NCI-H2081 (cell line): ENCODE results near the gene ASZ1.
A peak's percentile ranks its signal among the peaks of the same experiment; 100 is the strongest.
"Not testable (repeated sequence)": the region's sequence is repeated elsewhere in the genome, so short reads cannot be mapped to it uniquely, and the experiment has no call there.

Experiments
- DNase-seq, 2 experiments: peaks; one replicate each; lab custom pipeline; 2025; lab: John Stamatoyannopoulos, UW

ASZ1 gene, protein sequence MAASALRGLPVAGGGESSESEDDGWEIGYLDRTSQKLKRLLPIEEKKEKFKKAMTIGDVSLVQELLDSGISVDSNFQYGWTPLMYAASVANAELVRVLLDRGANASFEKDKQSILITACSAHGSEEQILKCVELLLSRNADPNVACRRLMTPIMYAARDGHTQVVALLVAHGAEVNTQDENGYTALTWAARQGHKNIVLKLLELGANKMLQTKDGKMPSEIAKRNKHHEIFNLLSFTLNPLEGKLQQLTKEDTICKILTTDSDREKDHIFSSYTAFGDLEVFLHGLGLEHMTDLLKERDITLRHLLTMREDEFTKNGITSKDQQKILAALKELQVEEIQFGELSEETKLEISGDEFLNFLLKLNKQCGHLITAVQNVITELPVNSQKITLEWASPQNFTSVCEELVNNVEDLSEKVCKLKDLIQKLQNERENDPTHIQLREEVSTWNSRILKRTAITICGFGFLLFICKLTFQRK

DNA sequence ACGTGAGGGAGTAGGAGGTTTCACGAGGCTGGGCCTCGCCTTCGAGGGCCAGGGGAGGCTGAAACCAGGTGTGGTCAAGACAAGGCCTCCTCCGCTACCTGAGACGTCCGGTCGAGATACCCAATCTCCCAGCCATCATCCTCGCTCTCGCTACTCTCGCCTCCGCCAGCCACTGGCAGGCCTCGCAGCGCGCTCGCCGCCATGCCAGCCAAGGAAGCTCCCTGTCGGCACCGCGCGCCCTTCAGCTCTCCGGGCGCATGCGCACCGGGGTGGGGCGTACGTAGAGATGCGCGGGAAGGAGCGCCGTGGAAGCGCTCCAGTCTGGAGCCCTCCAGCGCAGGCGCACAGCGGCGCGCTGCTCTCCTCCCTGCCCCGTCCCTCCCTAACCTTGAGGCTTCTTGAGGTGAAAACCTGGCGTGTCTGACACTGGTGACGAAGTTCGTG, at the start of gene ASZ1:
Gene ASZ1 (minus strand): TSS at position 236 of the 444 bp plus-strand sequence. CDS start 33 bp downstream, at position 203.
- no peak for DNase-seq

DNA sequence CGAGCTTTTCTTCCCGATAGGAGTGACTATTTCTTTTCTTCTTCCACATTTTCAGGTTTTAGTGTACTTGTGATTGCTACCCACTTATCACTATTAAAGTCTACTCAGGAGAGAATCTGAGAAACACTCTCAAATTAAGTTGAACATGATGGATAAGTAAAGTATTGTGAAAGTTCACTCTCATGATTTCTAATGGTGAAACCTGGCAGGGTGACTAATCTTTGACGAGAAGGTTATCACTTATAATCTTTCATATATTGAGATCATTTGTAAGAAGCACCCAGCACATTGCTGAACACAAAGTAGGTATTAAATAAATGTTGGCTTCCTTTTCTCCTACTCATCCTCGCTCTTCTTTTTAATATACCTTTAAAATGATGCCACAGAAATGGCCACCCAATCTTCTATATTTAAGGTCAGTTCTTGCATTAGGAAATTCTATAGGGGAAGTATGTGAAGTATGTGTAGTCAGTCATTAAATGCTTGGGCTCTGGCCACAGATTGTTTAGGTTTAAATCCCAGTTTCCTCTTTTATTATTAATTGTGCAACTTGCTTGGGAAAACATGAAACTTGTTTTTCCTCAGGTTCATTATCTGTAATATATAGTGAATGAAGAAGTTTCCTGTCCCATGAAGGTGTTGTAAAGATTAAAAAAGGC, 49.4 kb upstream of the ASZ1 start:
- DNase-seq = no peak

DNA sequence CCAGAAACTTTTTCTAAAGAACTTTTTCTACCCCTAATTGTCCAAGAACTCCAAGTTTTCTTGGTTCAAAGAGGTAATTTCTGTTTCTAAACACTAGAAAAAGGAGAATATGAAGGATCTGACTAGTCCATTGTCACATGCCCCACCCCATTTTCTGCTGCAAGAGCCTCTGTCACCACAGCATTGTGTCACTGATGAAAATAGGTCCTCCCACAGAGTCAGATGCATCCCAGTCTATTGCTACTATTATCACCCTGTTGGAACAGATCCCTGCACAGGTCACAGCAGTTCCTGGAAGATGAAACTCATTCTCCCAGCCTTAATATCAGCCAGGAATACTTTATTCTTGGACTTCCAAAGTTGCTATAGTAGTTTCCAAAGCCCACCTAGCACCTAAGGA, 45.0 kb upstream of the ASZ1 start:
- no peak for DNase-seq

GRCh38 chr7:117470777-117471176, 43.5 kb upstream of the ASZ1 start:
- peak; percentile 13 to 44 for DNase-seq

DNA sequence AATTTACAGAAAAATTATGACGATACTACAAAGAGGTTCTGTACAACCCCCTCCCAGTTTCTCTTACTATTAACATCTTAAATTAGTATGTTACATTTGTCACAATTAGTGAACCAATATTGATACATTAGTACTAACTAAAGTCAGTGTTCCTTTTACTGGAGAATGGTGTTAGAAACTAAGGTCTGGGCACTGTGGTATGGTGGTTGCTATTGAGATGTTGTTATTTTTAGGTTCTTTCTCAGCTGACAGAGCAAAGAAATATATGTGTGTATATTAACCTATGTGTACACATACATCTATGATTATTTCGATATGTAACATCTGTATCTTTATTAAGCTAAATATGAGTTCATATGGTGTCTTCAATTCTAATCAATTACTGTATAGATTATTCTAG, 40.9 kb upstream of the ASZ1 start:
- no peak for DNase-seq

GRCh38 chr7:117460815-117461214, 33.5 kb upstream of the ASZ1 start:
- DNase-seq = not testable (repeated sequence)

DNA sequence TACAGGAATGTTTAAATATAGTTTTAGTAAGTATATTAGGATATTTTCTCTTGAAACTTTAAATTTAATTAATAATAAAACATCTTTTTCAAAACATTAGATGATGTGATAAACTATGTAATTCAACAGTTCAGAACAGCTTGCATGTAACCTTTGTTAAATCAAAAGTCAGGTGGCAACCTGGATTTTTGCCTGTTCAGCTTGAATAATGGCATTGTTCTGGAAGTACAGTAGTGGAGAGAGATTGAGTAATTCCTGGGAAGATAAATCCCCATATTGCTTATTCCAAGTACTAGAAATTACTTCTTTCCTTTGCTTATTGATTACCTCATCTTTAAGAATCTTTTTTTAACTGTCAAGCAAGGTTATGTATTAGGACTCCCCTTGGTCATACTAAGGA, 32.4 kb upstream of the ASZ1 start:
- DNase-seq = no peak

- DNase-seq = peak in 1 of 2 experiments; percentile 25
Measured at GRCh38 chr7:117458977-117459583, 31.8 kb upstream of the ASZ1 start.

- DNase-seq = no peak
Measured at GRCh38 chr7:117448655-117449054, 21.4 kb upstream of the ASZ1 start.

- DNase-seq = no peak
Measured at GRCh38 chr7:117446220-117446815, 19.0 kb upstream of the ASZ1 start.

GRCh38 chr7:117445206-117445605, 17.9 kb upstream of the ASZ1 start:
- no peak for DNase-seq

DNA sequence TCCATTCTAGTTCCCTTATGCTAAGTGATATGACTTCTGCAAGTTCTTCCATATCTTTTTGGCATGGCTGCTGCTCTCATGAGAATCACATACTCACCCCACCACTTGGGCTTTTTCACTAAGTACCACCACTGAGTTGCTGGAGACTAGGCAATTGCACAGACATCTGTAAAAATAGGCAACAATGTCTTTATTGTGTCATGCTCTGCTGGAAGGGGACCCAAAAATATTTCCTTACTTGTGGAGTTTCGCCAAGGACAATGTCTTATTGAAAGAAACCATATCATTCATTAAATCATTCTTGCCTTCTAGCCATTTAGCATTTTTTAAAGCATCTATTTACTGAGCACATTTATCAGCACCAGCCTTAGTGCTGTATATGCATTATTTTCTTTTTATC, 17.4 kb upstream of the ASZ1 start:
- DNase-seq = no peak

DNA sequence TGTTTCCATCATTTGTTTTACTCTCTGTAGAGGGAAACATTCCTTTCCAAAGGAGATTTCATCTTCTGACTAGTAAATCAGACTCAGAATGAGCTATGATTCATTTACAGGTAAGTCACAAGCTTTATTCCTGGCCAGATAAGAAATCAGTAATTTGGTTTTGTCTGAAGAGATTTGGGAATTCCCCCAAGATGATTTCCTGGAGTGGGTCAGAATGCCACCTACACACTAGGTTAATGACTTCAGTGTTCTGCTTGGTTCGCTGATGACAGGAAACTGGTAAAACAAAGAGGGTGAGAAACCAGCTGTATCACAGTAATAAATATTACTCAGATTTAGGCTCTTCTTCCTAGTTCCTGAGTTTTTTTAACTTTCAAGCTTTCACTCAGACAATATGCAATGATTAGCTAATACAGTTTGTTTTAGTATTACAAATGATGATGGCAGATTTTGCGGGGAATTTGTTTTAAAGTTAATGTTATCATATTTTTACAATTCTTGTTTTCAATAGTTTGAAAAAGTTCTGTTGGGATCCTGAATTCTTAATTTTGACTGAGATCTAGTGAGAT, 8.3 kb upstream of the ASZ1 start:
- no peak for DNase-seq

GRCh38 chr7:117424090-117424829, 3.0 kb downstream of the ASZ1 start:
- DNase-seq = no peak

GRCh38 chr7:117414591-117414990, 12.7 kb downstream of the ASZ1 start:
- not testable (repeated sequence) for DNase-seq

DNA sequence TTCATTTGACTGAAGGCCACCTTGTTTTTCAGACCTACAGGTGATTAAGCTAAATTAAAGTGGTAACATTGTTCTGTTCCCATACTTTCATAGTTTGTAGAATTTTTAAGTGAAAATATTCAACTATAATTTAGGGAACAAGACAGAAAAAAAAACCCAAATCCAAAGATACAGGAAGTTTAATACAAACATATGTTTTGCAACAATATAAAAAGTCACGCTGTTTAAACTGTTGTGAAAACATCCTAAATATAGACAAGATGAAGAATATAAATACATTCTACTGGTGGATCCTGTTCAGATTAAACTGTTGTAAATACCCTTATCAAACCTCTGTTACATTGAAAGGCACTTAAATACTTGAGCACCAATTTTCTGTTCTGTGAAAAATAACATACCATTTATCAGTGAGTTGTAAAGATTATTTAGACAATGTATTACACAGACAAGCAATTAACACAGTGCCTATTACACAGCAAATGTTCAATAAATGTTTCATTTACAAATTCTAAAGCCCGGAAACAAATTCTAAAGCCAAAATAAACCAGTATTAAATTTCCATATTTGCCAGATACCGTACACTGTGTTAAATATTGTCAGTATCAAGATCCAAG, 14.2 kb downstream of the ASZ1 start:
- DNase-seq = peak; percentile 17 to 68

- DNase-seq = no peak
Measured at GRCh38 chr7:117412390-117412789, 14.9 kb downstream of the ASZ1 start.

GRCh38 chr7:117411539-117411938, 15.8 kb downstream of the ASZ1 start:
- DNase-seq = no peak

GRCh38 chr7:117408831-117409230, 18.5 kb downstream of the ASZ1 start:
- DNase-seq = no peak

- DNase-seq = no peak
Measured at GRCh38 chr7:117405519-117405918, 21.8 kb downstream of the ASZ1 start.

GRCh38 chr7:117403737-117404136, 23.6 kb downstream of the ASZ1 start:
- DNase-seq = no peak
